ENCODE measurements around the gene MIPEP.

Gene MIPEP

DNA sequence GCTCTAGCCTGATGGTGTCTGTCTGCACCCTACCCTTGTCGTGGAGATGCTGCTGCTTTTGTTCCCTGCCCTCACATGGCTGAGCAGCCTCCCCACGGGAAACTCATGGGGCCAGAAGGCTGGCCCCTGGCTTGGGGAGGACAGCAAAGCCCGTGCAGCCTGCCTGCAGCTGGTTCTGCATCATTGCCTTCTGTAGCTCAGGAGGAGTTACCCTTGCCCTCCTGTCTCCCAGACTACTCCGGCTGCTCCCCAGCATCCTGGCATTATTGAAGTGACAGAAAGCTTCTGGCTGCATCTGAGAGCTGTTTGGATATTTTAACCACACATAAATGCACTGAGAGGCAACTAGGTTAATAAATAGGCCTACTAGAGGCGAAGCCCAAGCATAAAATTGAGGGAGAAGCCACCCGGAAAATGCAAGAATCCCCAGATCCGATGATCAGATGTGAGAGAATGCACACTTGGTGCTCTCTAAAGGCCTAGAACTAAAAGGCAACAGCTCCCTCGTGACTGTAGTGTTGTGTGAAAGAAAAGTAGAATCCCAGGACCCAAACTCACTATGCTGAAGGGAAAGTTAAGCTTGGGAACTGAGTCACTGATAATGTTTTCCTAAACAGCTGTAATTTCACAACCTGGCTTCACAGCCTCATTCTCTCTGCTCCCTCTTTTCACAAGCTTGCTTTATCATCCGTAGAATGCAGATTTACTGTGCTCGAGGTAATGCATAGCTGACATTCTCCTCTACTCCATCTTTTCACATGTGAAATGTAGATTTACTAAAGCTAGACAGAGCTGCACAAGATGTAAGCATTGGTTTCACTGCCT, 208.1 kb downstream of the MIPEP start:
- DNase-seq (ENCODE audit: low read depth): no peak

Measured in HS-27A (cell line).